GM11168 (cell line): ENCODE measurements around the gene SPP2.

Experiments
- in situ Hi-C: fragments of 300-500 bp; cut with MboI; formaldehyde crosslinking; loops from one replicate; pipeline ENCODE4 v1.12.0; 2022; ENCODE audit warnings: low sequenced_read_pairs; ENCODE audit not compliant: unreplicated experiment

The SPP2 gene

GRCh38 chr2:234033885-234034284 lies 16.6 kb upstream of the SPP2 start:
- in situ Hi-C loops = no loop called here

GRCh38 chr2:234038076-234038802 lies 12.3 kb upstream of the SPP2 start:
- in situ Hi-C loops = no loop called here

DNA sequence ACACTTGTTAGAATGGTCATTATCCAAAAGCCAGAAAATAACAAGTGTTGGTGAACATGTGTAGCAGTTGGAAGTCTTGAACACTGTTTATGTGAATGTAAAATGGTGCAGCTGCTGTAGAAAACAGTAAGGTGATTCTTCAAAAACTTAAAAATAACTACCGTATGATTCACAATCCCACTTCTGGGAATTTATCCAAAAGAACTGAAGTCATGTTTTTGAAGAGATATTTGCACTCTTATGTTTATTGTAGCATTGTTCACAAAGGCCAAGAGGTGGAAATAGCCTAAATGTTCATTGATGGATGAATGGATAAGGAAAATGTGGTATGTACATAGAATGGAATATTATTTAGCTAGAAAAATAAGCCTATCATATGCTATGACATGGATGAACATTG lies 6.3 kb upstream of the SPP2 start:
- in situ Hi-C loops = no loop called here

GRCh38 chr2:234046521-234046920 lies 4.0 kb upstream of the SPP2 start:
- in situ Hi-C loops = no loop called here

DNA sequence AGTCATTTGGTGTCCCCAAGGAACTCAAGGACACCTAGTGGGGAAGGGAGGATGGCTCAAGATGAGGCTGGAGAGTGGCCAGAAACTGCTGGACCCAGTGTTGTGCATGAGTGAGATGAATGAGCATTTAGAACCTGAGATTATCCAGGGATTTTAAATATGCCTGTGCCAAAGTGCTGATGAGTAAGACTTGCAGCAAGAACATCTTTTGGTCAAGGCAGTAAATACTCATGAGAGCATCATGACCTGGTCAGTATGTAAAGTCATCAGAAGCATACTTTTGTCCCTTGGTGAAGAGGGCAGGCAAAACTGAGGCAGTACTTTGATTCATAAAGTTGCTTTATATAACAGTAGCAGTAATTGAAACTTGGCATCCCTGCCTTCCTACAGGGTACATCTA lies 3.1 kb upstream of the SPP2 start:
- in situ Hi-C loops = no loop called here

DNA sequence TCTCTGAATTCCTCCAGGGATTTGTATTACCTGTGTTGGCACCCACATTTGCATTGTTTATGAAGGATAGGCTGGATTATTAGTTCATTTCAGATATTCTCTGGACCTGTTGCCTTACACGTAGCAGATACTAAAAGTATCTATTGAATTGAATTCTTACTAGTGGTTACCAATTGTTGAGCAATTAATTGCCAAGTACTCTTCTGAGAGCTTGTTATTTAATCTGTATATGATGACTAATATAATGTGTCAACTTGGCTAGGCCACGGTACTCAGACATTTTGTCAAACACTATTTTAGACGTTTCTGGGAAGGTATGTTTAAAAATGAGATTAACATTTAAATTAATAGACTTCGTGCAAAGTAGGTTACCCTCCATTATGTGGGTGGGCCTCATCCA lies 2.5 kb upstream of the SPP2 start:
- in situ Hi-C loops = no loop called here

GRCh38 chr2:234051374-234052070 lies 1.0 kb downstream of the SPP2 start:
- in situ Hi-C loops = no loop called here

DNA sequence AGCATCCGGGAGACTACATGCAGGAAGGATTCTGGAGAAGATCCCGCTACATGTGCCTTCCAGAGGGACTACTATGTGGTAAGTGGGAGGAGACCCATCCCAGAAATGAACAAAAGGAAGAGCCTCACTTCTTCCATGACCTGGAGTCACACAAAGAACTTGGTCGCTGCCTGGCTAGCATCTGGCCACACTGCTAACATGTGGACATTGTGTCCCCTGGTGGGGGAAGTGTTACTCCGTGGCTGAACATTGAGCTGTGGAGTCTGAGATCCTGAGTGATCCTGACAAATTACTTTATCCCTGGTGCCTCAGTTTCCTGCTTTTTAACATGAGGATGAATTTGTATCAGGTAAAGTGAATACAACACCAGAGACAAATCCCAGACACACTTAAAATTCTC lies 8.4 kb downstream of the SPP2 start:
- in situ Hi-C loops = no loop called here

DNA sequence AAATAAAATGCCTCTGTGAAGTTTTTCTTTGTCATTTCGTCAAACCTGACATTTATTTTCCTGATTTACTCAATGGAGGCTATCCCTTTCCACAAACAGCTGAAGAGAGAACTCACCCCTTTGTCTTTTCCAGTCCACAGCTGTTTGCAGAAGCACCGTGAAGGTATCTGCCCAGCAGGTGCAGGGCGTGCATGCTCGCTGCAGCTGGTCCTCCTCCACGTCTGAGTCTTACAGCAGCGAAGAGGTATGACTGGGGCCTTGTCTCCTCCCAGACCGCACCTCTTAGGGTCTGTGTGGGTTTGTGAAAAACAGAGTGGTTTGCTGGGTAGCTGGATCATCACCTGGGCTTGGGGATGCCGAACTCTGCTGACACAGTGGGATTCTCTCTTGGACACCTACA lies 9.7 kb downstream of the SPP2 start:
- in situ Hi-C loops = no loop called here

- in situ Hi-C loops = no loop called here
Measured at GRCh38 chr2:234061624-234062257, 11.2 kb downstream of the SPP2 start.

DNA sequence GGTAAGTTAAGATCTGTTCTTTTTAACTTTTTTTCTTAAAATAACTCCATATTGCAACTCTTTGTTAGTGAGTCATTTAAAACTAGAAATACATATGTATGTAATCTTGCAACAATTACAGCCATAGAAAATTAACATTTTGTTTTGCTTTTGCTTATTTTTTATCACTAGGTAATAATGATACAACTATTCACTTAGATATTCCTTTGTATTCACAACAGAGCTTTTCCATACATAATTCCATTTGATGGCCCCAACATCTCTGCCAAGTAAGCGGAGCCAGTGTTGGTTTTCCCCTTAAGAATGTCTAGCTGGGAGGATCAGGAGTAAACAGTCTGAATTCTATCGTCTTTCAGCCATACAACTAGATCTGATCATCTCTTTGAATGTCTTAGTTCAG lies 16.1 kb downstream of the SPP2 start:
- in situ Hi-C loops = no loop called here

- in situ Hi-C loops = no loop called here
Measured at GRCh38 chr2:234071664-234072063, 21.2 kb downstream of the SPP2 start.

DNA sequence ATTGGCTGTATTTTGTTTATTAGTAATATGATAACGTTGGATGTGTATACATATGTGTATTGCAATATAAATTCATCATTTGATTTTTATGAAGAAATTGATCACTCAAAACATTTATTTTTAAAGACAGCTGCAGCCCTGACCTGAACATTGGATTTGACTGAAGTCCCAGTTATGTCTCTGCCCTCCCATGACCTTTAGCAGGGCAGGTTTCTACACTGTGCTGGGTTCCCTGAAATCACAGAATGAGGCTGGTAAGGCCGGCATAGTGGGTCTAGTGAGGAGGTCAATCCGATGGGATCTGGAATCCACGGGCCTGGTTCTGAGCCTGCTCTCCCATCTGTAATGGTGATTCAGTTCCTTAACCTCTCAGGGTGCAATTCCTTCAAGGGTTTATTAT lies 22.0 kb downstream of the SPP2 start:
- in situ Hi-C loops = no loop called here

GRCh38 chr2:234074751-234075517 lies 24.4 kb downstream of the SPP2 start:
- in situ Hi-C loops = no loop called here

- in situ Hi-C loops = no loop called here
Measured at GRCh38 chr2:234075518-234075915, 25.0 kb downstream of the SPP2 start.

- in situ Hi-C loops = no loop called here
Measured at GRCh38 chr2:234075947-234076346, 25.4 kb downstream of the SPP2 start.

DNA sequence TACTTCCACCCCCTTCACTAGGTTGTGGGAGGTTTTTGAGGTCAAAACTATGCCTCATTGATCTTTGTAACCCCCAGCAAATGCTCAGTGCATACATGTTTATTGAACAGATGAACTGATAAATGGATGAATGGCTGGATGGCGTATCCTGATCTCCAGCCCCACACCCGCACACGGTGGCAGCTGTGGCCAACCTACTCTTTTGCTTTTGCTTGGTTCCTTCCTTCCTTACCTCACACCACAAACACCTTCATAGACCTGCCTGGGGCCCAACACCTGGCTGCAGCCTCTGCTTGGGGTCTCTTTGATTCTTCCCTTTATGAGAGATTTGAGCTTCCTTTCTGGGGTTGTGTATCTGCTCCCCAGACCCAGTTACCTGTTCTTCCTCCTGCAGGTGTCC lies 25.9 kb downstream of the SPP2 start:
- in situ Hi-C loops = no loop called here

DNA sequence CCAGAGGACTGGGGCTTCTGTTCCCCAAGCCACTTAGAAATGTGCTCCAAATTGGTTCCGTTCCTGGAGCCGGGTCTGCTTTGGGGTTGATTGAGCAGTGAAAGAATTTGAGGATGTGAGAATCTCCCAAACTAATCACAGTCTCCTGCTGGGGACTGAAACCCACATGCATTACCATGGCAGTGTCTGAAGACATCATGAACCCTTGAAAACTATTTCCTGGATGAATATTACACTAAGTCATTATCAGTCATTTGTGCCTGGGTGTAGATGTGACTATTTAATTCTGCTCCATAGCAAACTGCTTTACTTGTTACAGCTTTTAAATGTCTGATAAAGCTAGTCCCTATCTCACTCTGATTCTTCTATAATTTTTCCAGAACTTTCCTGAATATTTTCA lies 27.6 kb downstream of the SPP2 start:
- in situ Hi-C loops = no loop called here

DNA sequence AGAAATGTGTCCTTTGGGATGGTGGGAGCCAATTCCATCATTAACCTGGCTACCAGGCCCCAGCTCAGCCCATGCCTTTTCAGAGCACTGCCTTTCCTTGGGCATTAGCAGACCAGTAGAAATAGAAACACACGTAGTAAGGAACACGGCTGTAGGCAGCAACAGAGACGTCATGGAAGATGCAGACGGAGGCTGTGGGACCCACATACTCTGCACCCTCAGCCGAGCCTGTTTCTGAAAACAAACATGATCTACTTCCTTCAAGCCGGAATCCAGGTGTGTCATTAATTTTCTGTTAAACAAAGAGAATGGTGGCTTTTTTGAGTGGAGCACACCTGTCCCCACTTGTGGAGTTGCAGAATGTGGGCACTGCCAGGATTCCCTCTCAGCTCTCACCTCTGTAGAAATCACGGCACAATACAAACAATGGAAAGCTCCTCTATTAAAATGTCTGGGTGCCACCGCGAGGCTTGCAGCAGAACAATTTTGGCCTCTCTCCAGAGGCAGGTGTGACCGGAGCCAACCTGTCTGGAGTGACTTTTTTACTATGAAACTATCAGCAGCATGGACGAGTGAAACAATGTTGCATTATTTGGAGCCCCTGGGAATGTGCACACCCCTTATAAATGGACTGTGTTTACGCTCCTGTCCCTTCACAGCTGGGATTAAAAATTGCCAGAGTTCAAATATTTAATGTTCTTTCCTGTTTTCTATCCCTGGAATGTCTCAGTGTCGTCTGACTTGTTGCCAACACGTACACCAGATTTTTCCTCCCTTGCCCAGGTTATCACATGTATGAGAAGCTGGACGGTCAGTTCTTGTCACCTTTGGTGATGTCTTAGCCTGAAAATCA lies 31.7 kb downstream of the SPP2 start:
- in situ Hi-C loops = no loop called here
